HEK293T (cell line): ENCODE measurements around the gene EXD3.

Experiments
- ARNT ChIP-seq: fragments of 450-650 bp; IDR thresholded peaks from 2 replicates; pipeline ENCODE4 v1.6.1; 2017; ENCODE audit warnings: mild to moderate bottlenecking
- BHLHE40 ChIP-seq: fragments of 450-650 bp; IDR thresholded peaks from 2 replicates; pipeline ENCODE4 v1.6.1; 2016; ENCODE audit warnings: mild to moderate bottlenecking, moderate library complexity, borderline replicate concordance
- CTBP1 ChIP-seq: fragments of 450-650 bp; IDR thresholded peaks from 2 replicates; pipeline ENCODE4 v1.6.1; 2016; ENCODE audit warnings: borderline replicate concordance
- FOXA1 ChIP-seq: fragments of 450-650 bp; IDR thresholded peaks from 2 replicates; pipeline ENCODE4 v1.6.1; 2016; ENCODE audit warnings: mild to moderate bottlenecking
- FOXK2 ChIP-seq: fragments of 450-650 bp; IDR thresholded peaks from 2 replicates; pipeline ENCODE4 v1.6.1; 2016; ENCODE audit warnings: mild to moderate bottlenecking
- FOXM1 ChIP-seq: fragments of 450-650 bp; IDR thresholded peaks from 2 replicates; pipeline ENCODE4 v1.6.1; 2017; ENCODE audit warnings: mild to moderate bottlenecking, borderline replicate concordance
- SP1 ChIP-seq: fragments of 450-650 bp; IDR thresholded peaks from 2 replicates; pipeline ENCODE4 v1.6.1; 2017

DNA sequence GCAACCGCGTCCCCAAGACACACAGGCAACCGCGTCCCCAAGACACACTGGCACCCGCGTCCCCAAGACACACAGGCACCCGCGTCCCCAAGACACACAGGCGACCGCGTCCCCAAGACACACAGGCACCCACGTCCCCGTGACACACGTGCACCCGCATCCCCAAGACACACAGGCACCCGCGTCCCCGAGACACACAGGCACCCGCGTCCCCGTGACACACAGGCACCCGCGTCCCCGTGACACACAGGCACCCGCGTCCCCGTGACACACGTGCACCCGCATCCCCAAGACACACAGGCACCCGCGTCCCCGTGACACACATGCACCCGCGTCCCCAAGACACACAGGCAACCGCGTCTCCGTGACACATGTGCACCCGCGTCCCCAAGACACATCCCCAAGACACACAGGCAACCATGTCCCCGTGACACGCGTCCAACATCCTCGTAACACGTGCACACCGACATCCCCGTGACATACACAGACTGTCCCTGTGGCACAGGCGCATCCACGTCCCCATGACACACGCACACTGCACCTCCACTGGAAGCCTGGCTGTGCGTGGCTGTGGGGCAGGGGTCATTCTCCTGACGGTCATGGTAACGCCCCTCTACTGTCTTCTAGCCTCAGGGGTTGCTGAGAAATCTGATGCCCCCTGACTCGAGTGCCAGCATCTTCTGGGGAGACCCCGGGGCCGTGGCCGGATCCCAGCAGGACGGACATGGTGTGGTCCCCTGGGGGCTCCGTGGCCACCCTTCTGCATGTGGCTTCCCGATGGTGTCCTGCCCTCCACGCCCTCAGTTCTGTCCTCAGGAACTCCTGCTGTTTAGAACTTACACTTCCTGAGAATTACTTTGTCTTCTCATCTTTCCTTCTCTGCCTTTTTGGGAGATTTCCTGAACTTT is 24.1 kb downstream of the EXD3 start:
- no peak for TF ChIP-seq ARNT
- TF ChIP-seq SP1 = no peak
- TF ChIP-seq FOXM1 = no peak
- TF ChIP-seq BHLHE40 = no peak
- no peak for TF ChIP-seq FOXK2
- TF ChIP-seq FOXA1 = no peak
- TF ChIP-seq CTBP1 = no peak
